AG08396 (cell line): ENCODE measurements around the gene TPGS2.
"Not testable (repeated sequence)": the region's sequence is repeated elsewhere in the genome, so short reads cannot be mapped to it uniquely, and the experiment has no call there.

ENCODE experiments used
- DNase-seq: peaks from one replicate; pipeline ENCODE4 v3.0.0; 2012; ENCODE audit warnings: low spot score, mixed read lengths

TPGS2 gene

GRCh38 chr18:36821681-36822080 lies 7.1 kb downstream of the TPGS2 start:
- DNase-seq = no peak

- DNase-seq = no peak
Observed at GRCh38 chr18:36819621-36820020, 9.2 kb downstream of the TPGS2 start.

GRCh38 chr18:36818652-36819051 lies 10.2 kb downstream of the TPGS2 start:
- no peak for DNase-seq

GRCh38 chr18:36817039-36817438 lies 11.8 kb downstream of the TPGS2 start:
- no peak for DNase-seq

GRCh38 chr18:36816096-36816495 lies 12.7 kb downstream of the TPGS2 start:
- not testable (repeated sequence) for DNase-seq

- DNase-seq = no peak
Observed at GRCh38 chr18:36814994-36815393, 13.8 kb downstream of the TPGS2 start.

GRCh38 chr18:36813824-36814223 lies 15.0 kb downstream of the TPGS2 start:
- DNase-seq = no peak

- no peak for DNase-seq
Observed at GRCh38 chr18:36813101-36813775, 15.6 kb downstream of the TPGS2 start.

- DNase-seq = no peak
Observed at GRCh38 chr18:36812678-36813077, 16.1 kb downstream of the TPGS2 start.

GRCh38 chr18:36811955-36812354 lies 16.8 kb downstream of the TPGS2 start:
- DNase-seq = no peak

- peak; percentile 29 for DNase-seq
Observed at GRCh38 chr18:36811430-36811829, 17.4 kb downstream of the TPGS2 start.

- DNase-seq = peak; percentile 73
Observed at GRCh38 chr18:36809590-36810381, 19.0 kb downstream of the TPGS2 start.

GRCh38 chr18:36808681-36809080 lies 20.1 kb downstream of the TPGS2 start:
- peak; percentile 46 for DNase-seq

GRCh38 chr18:36805105-36805504 lies 23.7 kb downstream of the TPGS2 start:
- DNase-seq = no peak

GRCh38 chr18:36798738-36799473 lies 29.9 kb downstream of the TPGS2 start:
- no peak for DNase-seq

GRCh38 chr18:36792634-36793283 lies 36.0 kb downstream of the TPGS2 start:
- DNase-seq = no peak

GRCh38 chr18:36786686-36787085 lies 42.1 kb downstream of the TPGS2 start:
- DNase-seq = peak; percentile 60

- no peak for DNase-seq
Observed at GRCh38 chr18:36783792-36784191, 45.0 kb downstream of the TPGS2 start.

GRCh38 chr18:36782710-36783109 lies 46.1 kb downstream of the TPGS2 start:
- no peak for DNase-seq

GRCh38 chr18:36780748-36781147 lies 48.1 kb downstream of the TPGS2 start:
- DNase-seq = no peak

GRCh38 chr18:36777566-36777965 lies 51.2 kb downstream of the TPGS2 start:
- no peak for DNase-seq

- no peak for DNase-seq
Observed at GRCh38 chr18:36776650-36777049, 52.2 kb downstream of the TPGS2 start.
